GM23338 (cell line): Measurements from ENCODE around the gene CYSTM1. TPM values are rescaled to one million over a fixed set of nuclear protein-coding genes. Genes with fewer than 3 reads are reported as not detected.

Experiments used
- ATAC-seq: fragments of 200-7000 bp; cut with Tn5 transposase; 3 replicates; pipeline ENCODE4 v1.9.1; 2020
- DNase-seq: peaks from one replicate; pipeline ENCODE4 v3.0.0-alpha.2; 2015; ENCODE audit warnings: low spot score
- H2AFZ ChIP-seq: fragments of 200-600 bp; sonication (generic); 2 replicates; pipeline ENCODE4 v1.8.0; 2016; ENCODE audit warnings: antibody characterized with exemption, mild to moderate bottlenecking, moderate library complexity
- H3F3A ChIP-seq: fragments of 200-600 bp; sonication (generic); replicated peaks from 2 replicates; pipeline ENCODE4 v1.8.0; 2017; ENCODE audit warnings: antibody characterized with exemption, mixed run types, low read depth
- H3K27ac ChIP-seq: fragments of 200-600 bp; sonication (generic); 2 replicates; pipeline ENCODE4 v1.6.1; 2016; ENCODE audit warnings: low read depth
- H3K27me3 ChIP-seq: fragments of 200-600 bp; sonication (generic); 2 replicates; pipeline ENCODE4 v1.8.0; 2016; ENCODE audit warnings: mild to moderate bottlenecking, mixed run types, moderate library complexity; ENCODE audit not compliant: insufficient read depth
- H3K36me3 ChIP-seq: fragments of 200-600 bp; sonication (generic); 2 replicates; pipeline ENCODE4 v1.8.0; 2016; ENCODE audit warnings: mild to moderate bottlenecking; ENCODE audit not compliant: insufficient read depth
- H3K4me1 ChIP-seq: fragments of 200-600 bp; sonication (generic); 2 replicates; pipeline ENCODE4 v1.8.0; 2016; ENCODE audit warnings: mild to moderate bottlenecking, moderate library complexity; ENCODE audit not compliant: insufficient read depth
- H3K4me2 ChIP-seq: fragments of 200-600 bp; sonication (generic); 2 replicates; pipeline ENCODE4 v1.7.1; 2017; ENCODE audit warnings: mixed run types
- H3K4me3 ChIP-seq: fragments of 200-600 bp; sonication (generic); 2 replicates; pipeline ENCODE4 v1.6.1; 2016; ENCODE audit warnings: mixed run types
- H3K79me2 ChIP-seq: fragments of 200-600 bp; sonication (generic); replicated peaks from 2 replicates; pipeline ENCODE4 v1.8.0; 2017; ENCODE audit warnings: mild to moderate bottlenecking; ENCODE audit not compliant: insufficient read depth
- H3K9me2 ChIP-seq: fragments of 200-600 bp; sonication (generic); 2 replicates; pipeline ENCODE4 v1.8.0; 2017; ENCODE audit not compliant: insufficient read depth
- H4K20me1 ChIP-seq: fragments of 200-600 bp; sonication (generic); replicated peaks from 2 replicates; pipeline ENCODE4 v1.8.0; 2017; ENCODE audit warnings: mild to moderate bottlenecking; ENCODE audit not compliant: insufficient read depth
- H3K27ac Mint-ChIP-seq: 2 replicates; pipeline ENCODE4 v1.8.0; 2020; ENCODE audit warnings: inconsistent platforms, mild to moderate bottlenecking, moderate library complexity, mixed read lengths
- H3K27me3 Mint-ChIP-seq: 3 replicates; pipeline ENCODE4 v1.8.0; 2022; ENCODE audit warnings: low read depth, mild to moderate bottlenecking, moderate library complexity, mixed read lengths, inconsistent platforms; ENCODE audit not compliant: insufficient read depth, poor library complexity
- H3K36me3 Mint-ChIP-seq: 3 replicates; pipeline ENCODE4 v1.8.0; 2021; ENCODE audit warnings: low read depth, mild to moderate bottlenecking, inconsistent platforms, moderate library complexity, mixed read lengths
- H3K4me1 Mint-ChIP-seq: 3 replicates; pipeline ENCODE4 v1.8.0; 2020; ENCODE audit warnings: mild to moderate bottlenecking, inconsistent platforms, mixed read lengths
- H3K4me3 Mint-ChIP-seq: 3 replicates; pipeline ENCODE4 v1.8.0; 2021; ENCODE audit warnings: moderate library complexity, mild to moderate bottlenecking, inconsistent platforms, mixed read lengths
- H3K9me3 Mint-ChIP-seq: 3 replicates; pipeline ENCODE4 v1.8.0; 2020; ENCODE audit warnings: moderate library complexity, mild to moderate bottlenecking, inconsistent platforms, mixed read lengths
- CTCF ChIP-seq, 2 experiments: fragments of 200-600 bp in 1 of 2; sonication (generic) in 1 of 2; conservative IDR thresholded peaks; 2 replicates each; pipeline versions ENCODE4 v1.5.1 to v1.6.1; 2016 to 2017; ENCODE audit warnings: antibody characterized with exemption in 2 of 2, low read depth in 2 of 2, mild to moderate bottlenecking in 2 of 2, moderate library complexity in 1 of 2
- ETS1 ChIP-seq: IDR thresholded peaks from 2 replicates; pipeline ENCODE4 v1.6.1; 2016; ENCODE audit warnings: antibody characterized with exemption
- EZH2 ChIP-seq: fragments of 200-600 bp; sonication (generic); IDR thresholded peaks from one replicate; pipeline ENCODE4 v1.8.0; 2017; ENCODE audit warnings: antibody characterized with exemption, mild to moderate bottlenecking, low read depth; ENCODE audit not compliant: unreplicated experiment
- EZH2phosphoT487 ChIP-seq: fragments of 200-600 bp; sonication (generic); IDR thresholded peaks from one replicate; pipeline ENCODE4 v1.8.1; 2018; ENCODE audit warnings: antibody characterized with exemption; ENCODE audit not compliant: unreplicated experiment
- JUNB ChIP-seq: IDR thresholded peaks from one replicate; pipeline ENCODE4 v1.6.1; 2016; ENCODE audit warnings: antibody characterized with exemption; ENCODE audit not compliant: unreplicated experiment
- NANOG ChIP-seq: IDR thresholded peaks from 2 replicates; pipeline ENCODE4 v1.6.1; 2016; ENCODE audit warnings: antibody characterized with exemption, borderline replicate concordance
- POLR2AphosphoS5 ChIP-seq: IDR thresholded peaks from 2 replicates; pipeline ENCODE4 v1.6.1; 2016; ENCODE audit warnings: antibody characterized with exemption, low read depth
- ZNF114 ChIP-seq: fragments of 250-450 bp; sonication (Bioruptor Pico); IDR thresholded peaks from 2 replicates; pipeline ENCODE4 v1.5.0; 2020; ENCODE audit warnings: mild to moderate bottlenecking, moderate library complexity
- polyA plus RNA-seq: library from polyadenylated mRNA; unstranded; fragments of >200 nt; fragmentation: Nextera tagmentation; extraction: Ambion mirVana; gene quantifications from 2 replicates; pipeline ENCODE4 v1.2.1, GENCODE V29; 2016
- total RNA-seq: library from RNA; depleted of rRNA; stranded (reverse); fragments of >200 nt; shearing (Covaris generic); gene quantifications from 2 replicates; pipeline ENCODE4 v1.2.3, GENCODE V29; 2014
- TF ChIP-seq, protein P1 (sequence below): fragments of 250-450 bp; sonication (Bioruptor Pico); IDR thresholded peaks from 2 replicates; pipeline ENCODE4 v1.5.0; 2020; ENCODE audit warnings: mild to moderate bottlenecking, moderate library complexity

Gene CYSTM1
- total and polyA plus RNA-seq, 2 experiments from 2014 or later = 14.4 to 46.0 TPM

- H3K27me3 ChIP-seq = no peaks in the 10 kb centered on the region
- peaks cover 3% of the 10 kb centered on the region for H3K27me3 Mint-ChIP-seq
- H3K36me3 Mint-ChIP-seq = no peaks in the 10 kb centered on the region
- no peak overlapping the region for H3K4me3 Mint-ChIP-seq
- ATAC-seq (peak; percentile 96), DNase-seq (peak; percentile 82)
- TF ChIP-seq CTCF (conservative IDR thresholded peaks at IDR 0.05; ENCODE audit: low read depth in 2 of 2) = peak; percentile 59 to 79
- TF ChIP-seq EZH2phosphoT487 = no peak
- no peak overlapping the region for H3K27ac ChIP-seq
- no peaks in the 10 kb centered on the region for H4K20me1 ChIP-seq
- 0 out of 2 replicates have a peak, but pooled peaks cover 10% of the 10 kb centered on the region for H3K4me1 ChIP-seq
- H3K79me2 ChIP-seq = no peaks in the 10 kb centered on the region
- H3K4me2 ChIP-seq = peak overlapping the region; percentile 50; the same call in 1 of the 2 replicates
- peak overlapping the region; percentile 16 for H3K27ac Mint-ChIP-seq
- H3K4me1 Mint-ChIP-seq = peaks cover 11% of the 10 kb centered on the region
- H3K36me3 ChIP-seq = no peaks in the 10 kb centered on the region
- H2AFZ ChIP-seq = no peak overlapping the region
- no peaks in the 10 kb centered on the region for H3F3A ChIP-seq
- H3K4me3 ChIP-seq = no peak overlapping the region
- no peaks in the 10 kb centered on the region; the same call in 1 of the 2 replicates for H3K9me2 ChIP-seq
- H3K9me3 Mint-ChIP-seq = no peaks in the 10 kb centered on the region
Measured at GRCh38 chr5:140205952-140206351, 31.0 kb downstream of the CYSTM1 start.

DNA sequence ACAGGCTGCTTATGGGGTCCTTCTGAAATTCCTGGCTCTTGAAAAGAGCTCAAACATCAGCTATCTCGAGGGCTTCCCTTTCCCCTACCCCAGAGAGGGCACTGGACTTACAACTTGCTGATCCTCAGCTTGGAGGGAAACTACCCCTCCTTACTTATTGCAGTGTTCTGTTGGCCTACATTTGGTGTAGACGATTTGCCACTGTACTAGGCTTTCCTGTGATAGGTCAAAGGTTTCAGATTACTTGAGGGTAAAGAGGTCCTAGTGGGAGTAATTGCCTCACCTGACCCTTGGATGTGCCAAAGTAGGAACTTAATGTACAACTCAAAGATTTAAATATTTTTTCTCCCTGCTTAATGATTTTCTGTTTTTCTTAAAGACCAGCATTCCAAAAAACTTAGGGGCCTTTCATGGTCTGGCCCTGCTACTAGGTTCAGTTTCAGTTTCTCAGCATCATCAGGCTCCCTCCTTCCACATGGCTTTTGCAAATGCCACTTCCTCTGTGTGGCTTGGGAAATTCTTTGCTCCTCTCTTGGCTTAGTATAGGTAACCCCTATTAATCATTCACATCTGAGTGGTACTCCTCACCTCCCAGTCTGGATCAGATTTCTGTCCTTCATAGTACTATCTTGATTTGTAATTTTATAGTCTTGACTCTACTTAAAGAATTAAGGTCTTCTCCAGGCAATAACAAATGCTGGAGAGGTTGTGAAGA is 32.4 kb downstream of the CYSTM1 start:
- no peaks in the 10 kb centered on the region for H3F3A ChIP-seq
- TF ChIP-seq, protein P1, sequence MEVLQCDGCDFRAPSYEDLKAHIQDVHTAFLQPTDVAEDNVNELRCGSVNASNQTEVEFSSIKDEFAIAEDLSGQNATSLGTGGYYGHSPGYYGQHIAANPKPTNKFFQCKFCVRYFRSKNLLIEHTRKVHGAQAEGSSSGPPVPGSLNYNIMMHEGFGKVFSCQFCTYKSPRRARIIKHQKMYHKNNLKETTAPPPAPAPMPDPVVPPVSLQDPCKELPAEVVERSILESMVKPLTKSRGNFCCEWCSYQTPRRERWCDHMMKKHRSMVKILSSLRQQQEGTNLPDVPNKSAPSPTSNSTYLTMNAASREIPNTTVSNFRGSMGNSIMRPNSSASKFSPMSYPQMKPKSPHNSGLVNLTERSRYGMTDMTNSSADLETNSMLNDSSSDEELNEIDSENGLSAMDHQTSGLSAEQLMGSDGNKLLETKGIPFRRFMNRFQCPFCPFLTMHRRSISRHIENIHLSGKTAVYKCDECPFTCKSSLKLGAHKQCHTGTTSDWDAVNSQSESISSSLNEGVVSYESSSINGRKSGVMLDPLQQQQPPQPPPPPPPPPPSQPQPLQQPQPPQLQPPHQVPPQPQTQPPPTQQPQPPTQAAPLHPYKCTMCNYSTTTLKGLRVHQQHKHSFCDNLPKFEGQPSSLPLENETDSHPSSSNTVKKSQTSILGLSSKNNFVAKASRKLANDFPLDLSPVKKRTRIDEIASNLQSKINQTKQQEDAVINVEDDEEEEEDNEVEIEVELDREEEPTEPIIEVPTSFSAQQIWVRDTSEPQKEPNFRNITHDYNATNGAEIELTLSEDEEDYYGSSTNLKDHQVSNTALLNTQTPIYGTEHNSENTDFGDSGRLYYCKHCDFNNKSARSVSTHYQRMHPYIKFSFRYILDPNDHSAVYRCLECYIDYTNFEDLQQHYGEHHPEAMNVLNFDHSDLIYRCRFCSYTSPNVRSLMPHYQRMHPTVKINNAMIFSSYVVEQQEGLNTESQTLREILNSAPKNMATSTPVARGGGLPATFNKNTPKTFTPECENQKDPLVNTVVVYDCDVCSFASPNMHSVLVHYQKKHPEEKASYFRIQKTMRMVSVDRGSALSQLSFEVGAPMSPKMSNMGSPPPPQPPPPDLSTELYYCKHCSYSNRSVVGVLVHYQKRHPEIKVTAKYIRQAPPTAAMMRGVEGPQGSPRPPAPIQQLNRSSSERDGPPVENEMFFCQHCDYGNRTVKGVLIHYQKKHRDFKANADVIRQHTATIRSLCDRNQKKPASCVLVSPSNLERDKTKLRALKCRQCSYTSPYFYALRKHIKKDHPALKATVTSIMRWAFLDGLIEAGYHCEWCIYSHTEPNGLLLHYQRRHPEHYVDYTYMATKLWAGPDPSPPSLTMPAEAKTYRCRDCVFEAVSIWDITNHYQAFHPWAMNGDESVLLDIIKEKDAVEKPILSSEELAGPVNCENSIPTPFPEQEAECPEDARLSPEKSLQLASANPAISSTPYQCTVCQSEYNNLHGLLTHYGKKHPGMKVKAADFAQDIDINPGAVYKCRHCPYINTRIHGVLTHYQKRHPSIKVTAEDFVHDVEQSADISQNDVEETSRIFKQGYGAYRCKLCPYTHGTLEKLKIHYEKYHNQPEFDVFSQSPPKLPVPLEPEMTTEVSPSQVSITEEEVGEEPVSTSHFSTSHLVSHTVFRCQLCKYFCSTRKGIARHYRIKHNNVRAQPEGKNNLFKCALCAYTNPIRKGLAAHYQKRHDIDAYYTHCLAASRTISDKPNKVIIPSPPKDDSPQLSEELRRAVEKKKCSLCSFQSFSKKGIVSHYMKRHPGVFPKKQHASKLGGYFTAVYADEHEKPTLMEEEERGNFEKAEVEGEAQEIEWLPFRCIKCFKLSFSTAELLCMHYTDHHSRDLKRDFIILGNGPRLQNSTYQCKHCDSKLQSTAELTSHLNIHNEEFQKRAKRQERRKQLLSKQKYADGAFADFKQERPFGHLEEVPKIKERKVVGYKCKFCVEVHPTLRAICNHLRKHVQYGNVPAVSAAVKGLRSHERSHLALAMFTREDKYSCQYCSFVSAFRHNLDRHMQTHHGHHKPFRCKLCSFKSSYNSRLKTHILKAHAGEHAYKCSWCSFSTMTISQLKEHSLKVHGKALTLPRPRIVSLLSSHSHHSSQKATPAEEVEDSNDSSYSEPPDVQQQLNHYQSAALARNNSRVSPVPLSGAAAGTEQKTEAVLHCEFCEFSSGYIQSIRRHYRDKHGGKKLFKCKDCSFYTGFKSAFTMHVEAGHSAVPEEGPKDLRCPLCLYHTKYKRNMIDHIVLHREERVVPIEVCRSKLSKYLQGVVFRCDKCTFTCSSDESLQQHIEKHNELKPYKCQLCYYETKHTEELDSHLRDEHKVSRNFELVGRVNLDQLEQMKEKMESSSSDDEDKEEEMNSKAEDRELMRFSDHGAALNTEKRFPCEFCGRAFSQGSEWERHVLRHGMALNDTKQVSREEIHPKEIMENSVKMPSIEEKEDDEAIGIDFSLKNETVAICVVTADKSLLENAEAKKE (CRISPR knock-in tag) = no peak
- TF ChIP-seq JUNB (no peak), EZH2 (no peak), NANOG (no peak), CTCF (conservative IDR thresholded peaks at IDR 0.05; ENCODE audit: low read depth in 2 of 2) (no peak), POLR2AphosphoS5 (no peak), ZNF114 (CRISPR knock-in tag) (no peak), ETS1 (no peak)

More for the DNA sequence above, 32.4 kb downstream of the CYSTM1 start:
- Histone ChIP-seq H2AFZ (no peak overlapping the region), H3K36me3 (no peaks in the 10 kb centered on the region), H3K27me3 (no peaks in the 10 kb centered on the region), H3K4me2 (no peak overlapping the region), H4K20me1 (0 out of 2 replicates have a peak, but pooled peaks cover 4% of the 10 kb centered on the region), H3K79me2 (no peaks in the 10 kb centered on the region), H3K27ac (no peak overlapping the region), H3K9me2 (no peaks in the 10 kb centered on the region; the same call in 1 of the 2 replicates), H3K4me1 (0 out of 2 replicates have a peak, but pooled peaks cover 10% of the 10 kb centered on the region), H3K4me3 (no peak overlapping the region)
- Mint-ChIP-seq H3K36me3 (no peaks in the 10 kb centered on the region), H3K9me3 (no peaks in the 10 kb centered on the region), H3K27ac (no peak overlapping the region), H3K27me3 (peaks cover 3% of the 10 kb centered on the region), H3K4me3 (no peak overlapping the region), H3K4me1 (peaks cover 11% of the 10 kb centered on the region)
- DNase-seq (no peak), ATAC-seq (no peak)
